Stimulated activated CD4-positive, alpha-beta T cell treated with anti-CD3 and anti-CD28 coated beads, TNF-alpha, amount 100 ng/mL, for 4 hours (primary cell): Measurements from ENCODE around the gene IDH3A.

Source experiments
- DNase-seq, 3 experiments: peaks; one replicate each; pipeline ENCODE4 v3.0.0-alpha.2; 2020; ENCODE audit warnings: low read depth in 3 of 3

The IDH3A gene

GRCh38 chr15:78164010-78164409 is 14.8 kb downstream of the IDH3A start:
- no peak for DNase-seq

- no peak for DNase-seq
These were observed 18.2 kb downstream of the IDH3A start for GRCh38 chr15:78167227-78167888.

- DNase-seq: no peak
These were observed 19.4 kb downstream of the IDH3A start for GRCh38 chr15:78168608-78169007.

- DNase-seq: no peak
These were observed 21.9 kb downstream of the IDH3A start for GRCh38 chr15:78170848-78171773.

- no peak for DNase-seq
These were observed 22.8 kb downstream of the IDH3A start for GRCh38 chr15:78171864-78172472.

- no peak for DNase-seq
These were observed 25.2 kb downstream of the IDH3A start for GRCh38 chr15:78174401-78174800.

GRCh38 chr15:78175330-78175729 is 26.2 kb downstream of the IDH3A start:
- DNase-seq: no peak

- DNase-seq: no peak
These were observed 28.3 kb downstream of the IDH3A start for GRCh38 chr15:78177447-78177873.

GRCh38 chr15:78178064-78178463 is 28.9 kb downstream of the IDH3A start:
- no peak for DNase-seq

GRCh38 chr15:78179286-78179840 is 30.2 kb downstream of the IDH3A start:
- DNase-seq: no peak

GRCh38 chr15:78179906-78180305 is 30.7 kb downstream of the IDH3A start:
- DNase-seq: no peak

- DNase-seq: no peak
These were observed 33.2 kb downstream of the IDH3A start for GRCh38 chr15:78182336-78182700.

GRCh38 chr15:78182821-78183220 is 33.7 kb downstream of the IDH3A start:
- DNase-seq: no peak

- no peak for DNase-seq
These were observed 43.8 kb downstream of the IDH3A start for GRCh38 chr15:78192826-78193594.

- DNase-seq: no peak
These were observed 44.8 kb downstream of the IDH3A start for GRCh38 chr15:78193731-78194567.

GRCh38 chr15:78194568-78194925 is 45.4 kb downstream of the IDH3A start:
- DNase-seq: no peak

GRCh38 chr15:78195735-78196201 is 46.6 kb downstream of the IDH3A start:
- peak; percentile 13 to 33 (median 17) for DNase-seq

- DNase-seq: no peak
These were observed 48.5 kb downstream of the IDH3A start for GRCh38 chr15:78197632-78198031.

GRCh38 chr15:78200276-78200930 is 51.2 kb downstream of the IDH3A start:
- DNase-seq: no peak
